B cell (primary cell): ENCODE data around the gene TNPO3. TPM values are rescaled to one million over a fixed set of nuclear protein-coding genes. Genes with fewer than 3 reads are reported as not detected.
A peak's percentile ranks its signal among the peaks of the same experiment; 100 is the strongest.

Experiments used
- ATAC-seq: fragments of 200-7000 bp; cut with Tn5 transposase; one replicate; pipeline ENCODE4 v1.10.0; 2021; ENCODE audit warnings: low read depth, mild to moderate bottlenecking, moderate number of reproducible peaks, moderate library complexity
- CTCF ChIA-PET: fragments of 350-600 bp; sonication (Branson Sonifier 250); formaldehyde crosslinking; loops from one replicate; lab custom pipeline; 2021; ENCODE audit warnings: antibody characterized with exemption, inconsistent platforms; lab: Charles Lee
- POLR2A ChIA-PET: fragments of 350-600 bp; sonication (Branson Sonifier 250); formaldehyde crosslinking; loops from one replicate; lab custom pipeline; 2021; ENCODE audit warnings: antibody characterized with exemption; lab: Charles Lee
- DNase-seq: peaks from one replicate; pipeline ENCODE4 v3.0.0; 2013
- H2AFZ ChIP-seq: 2 replicates; pipeline ENCODE4 v1.6.1; 2012; ENCODE audit warnings: mild to moderate bottlenecking, low read depth, low read length; ENCODE audit not compliant: insufficient read depth, poor library complexity, severe bottlenecking
- H3K27ac ChIP-seq, 2 donors: 1 replicate in 1 of 2; 2 replicates in 1 of 2; pipeline ENCODE4 v1.5.1; 2012 to 2013; ENCODE audit warnings: low read length in 2 of 2, mild to moderate bottlenecking in 2 of 2, moderate library complexity in 1 of 2
- H3K27me3 ChIP-seq, 4 experiments: fragments of 200-600 bp in 1 of 4; sonication (generic) in 1 of 4; replicated peaks in 1 of 4; 1 replicate in 2 of 4; 2 replicates in 2 of 4; pipeline versions ENCODE4 v1.6.1 to v1.7.0; 2013 to 2016; ENCODE audit warnings: low read length in 3 of 4, mild to moderate bottlenecking in 2 of 4, mixed read lengths in 1 of 4, moderate library complexity in 1 of 4; ENCODE audit not compliant: insufficient read depth in 4 of 4, control insufficient read depth in 3 of 4; ENCODE audit errors: control extremely low read depth in 1 of 4
- H3K36me3 ChIP-seq, 2 experiments: replicated peaks in 1 of 2; 1 replicate in 1 of 2; 2 replicates in 1 of 2; pipeline versions ENCODE4 v1.6.1 to v1.7.1; 2013; ENCODE audit warnings: low read length in 1 of 2; ENCODE audit not compliant: insufficient read depth in 2 of 2, control insufficient read depth in 1 of 2; ENCODE audit errors: control extremely low read depth in 1 of 2, extremely low read depth in 1 of 2
- H3K4me1 ChIP-seq, 2 donors: fragments of 200-600 bp in 1 of 2; sonication (generic) in 1 of 2; 1 replicate in 1 of 2; 2 replicates in 1 of 2; pipeline versions ENCODE4 v1.5.1 to v1.6.1; 2013 to 2017; ENCODE audit warnings: low read length in 2 of 2; ENCODE audit not compliant: control insufficient read depth in 2 of 2, insufficient read depth in 2 of 2
- H3K4me2 ChIP-seq: replicated peaks from 2 replicates; pipeline ENCODE3; 2012; ENCODE audit warnings: mild to moderate bottlenecking, low read depth, low read length; ENCODE audit not compliant: poor library complexity, severe bottlenecking
- H3K4me3 ChIP-seq, 5 experiments: fragments of 200-600 bp in 1 of 5; sonication (generic) in 1 of 5; 1 replicate in 3 of 5; 2 replicates in 2 of 5; pipeline versions ENCODE4 v1.5.1 to v1.7.0; 2011 to 2016; ENCODE audit warnings: low read length in 4 of 5, mild to moderate bottlenecking in 4 of 5, low read depth in 2 of 5, control low read depth in 1 of 5, moderate library complexity in 1 of 5; ENCODE audit not compliant: insufficient read depth in 1 of 5; ENCODE audit errors: control extremely low read depth in 1 of 5, extremely low read depth in 1 of 5
- H3K79me2 ChIP-seq: fragments of 200-600 bp; sonication (generic); one replicate; pipeline ENCODE4 v1.6.0; 2016; ENCODE audit warnings: low read length; ENCODE audit not compliant: control insufficient read depth, insufficient read depth
- H3K9ac ChIP-seq: fragments of 200-600 bp; sonication (generic); 2 replicates; pipeline ENCODE4 v1.6.1; 2017; ENCODE audit warnings: mild to moderate bottlenecking, low read length, moderate library complexity
- H3K9me3 ChIP-seq, 3 donors: one replicate each; pipeline versions ENCODE4 v1.6.1 to v1.7.1; 2013; ENCODE audit warnings: low read length in 2 of 3; ENCODE audit not compliant: control insufficient read depth in 2 of 3, insufficient read depth in 1 of 3; ENCODE audit errors: control extremely low read depth in 1 of 3
- H4K20me1 ChIP-seq: 2 replicates; pipeline ENCODE4 v1.6.0; 2012; ENCODE audit warnings: mild to moderate bottlenecking, low read length; ENCODE audit not compliant: insufficient read depth, control insufficient read depth, poor library complexity, severe bottlenecking
- H3K27ac Mint-ChIP-seq: one replicate; pipeline ENCODE4 v1.8.0; 2021; ENCODE audit warnings: mixed read lengths
- H3K27me3 Mint-ChIP-seq: one replicate; pipeline ENCODE4 v1.8.0; 2021; ENCODE audit warnings: mixed read lengths
- H3K4me1 Mint-ChIP-seq: one replicate; pipeline ENCODE4 v1.8.0; 2021; ENCODE audit warnings: mixed read lengths
- H3K4me3 Mint-ChIP-seq: one replicate; pipeline ENCODE4 v1.8.0; 2021; ENCODE audit warnings: mixed read lengths
- H3K9me3 Mint-ChIP-seq: one replicate; pipeline ENCODE4 v1.8.0; 2022; ENCODE audit warnings: mixed read lengths; ENCODE audit not compliant: insufficient read depth
- EZH2 ChIP-seq: IDR thresholded peaks from 2 replicates; pipeline ENCODE4 v1.6.1; 2012; ENCODE audit warnings: borderline replicate concordance, low read depth, mild to moderate bottlenecking, moderate library complexity, low read length; ENCODE audit not compliant: insufficient read depth, poor library complexity, severe bottlenecking
- WGBS: methylation state at CpG from one replicate; pipeline ENCODE4 v1.1.5; 2013; ENCODE audit warnings: missing lambda C conversion rate; ENCODE audit not compliant: insufficient coverage; 5-methylcytosine and 5-hydroxymethylcytosine counted together
- intact Hi-C: fragments of 100-400 bp; cut with micrococcal nuclease; formaldehyde crosslinking; loops from one replicate; pipeline ENCODE4 v1.10.0; 2022
- polyA plus RNA-seq: library from polyadenylated mRNA; depleted of rRNA; stranded (reverse); fragments of >200 nt; gene quantifications from 2 replicates; pipeline ENCODE4 v1.2.3, GENCODE V29; 2012
- total RNA-seq, 2 donors: library from RNA; stranded (reverse); fragments of 120-200 nt in 1 of 2; gene quantifications; 1 replicate in 1 of 2; 2 replicates in 1 of 2; pipeline versions ENCODE4 v1.2.3 to v1.2.4, GENCODE V29; 2013 to 2022
- TF ChIP-seq, protein P1 (sequence below): fragments of 200-600 bp; IDR thresholded peaks from one replicate; pipeline ENCODE4 v1.8.0; 2022; ENCODE audit warnings: antibody characterized with exemption, mild to moderate bottlenecking

TNPO3 gene
- total and polyA plus RNA-seq, 2 donors (not counting 1 experiment from before 2014, with no cell fraction given), result 19.0 to 48.3 TPM

DNA sequence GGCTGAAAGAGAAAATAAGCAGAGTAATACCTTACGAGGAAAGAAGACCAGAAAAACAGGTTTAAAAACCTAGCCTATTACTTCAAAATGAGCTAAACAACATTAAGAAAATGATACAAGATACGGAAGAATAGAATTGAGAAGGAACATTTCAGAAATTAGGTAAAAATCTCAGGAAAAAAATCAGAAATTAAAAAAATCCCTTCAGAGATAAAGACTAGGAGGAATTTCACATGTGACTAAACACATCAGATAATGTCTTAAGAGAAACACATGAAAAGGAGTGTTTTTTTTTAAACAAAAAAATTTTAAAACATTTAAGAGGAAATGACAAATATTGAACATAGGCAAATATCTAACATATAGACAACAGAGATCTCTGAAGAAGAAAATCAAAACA lies 33.3 kb downstream of the TNPO3 start:
- H3K4me2 ChIP-seq, result no peak overlapping the region
- Mint-ChIP-seq H3K27ac (no peak overlapping the region), H3K9me3 (no peaks in the 10 kb centered on the region), H3K27me3 (no peaks in the 10 kb centered on the region), H3K4me3 (no peak overlapping the region), H3K4me1 (peaks cover 42% of the 10 kb centered on the region)
- no peak for TF ChIP-seq EZH2
- ATAC-seq (no peak), DNase-seq (no peak)
- peaks cover 30% of the 10 kb centered on the region for H4K20me1 ChIP-seq
- ChIA-PET CTCF (no interaction called here), POLR2A (interaction anchor here (0.5 kb wide), 1 partner anchor 19 kb away, joined by 7 read pairs; no protein-coding TSS in a partner anchor)
- no peaks in the 10 kb centered on the region for H3K27me3 ChIP-seq
- intact Hi-C loops, result no loop called here
- no peak overlapping the region for H2AFZ ChIP-seq
- peaks cover 83% of the 10 kb centered on the region for H3K79me2 ChIP-seq
- H3K27ac ChIP-seq, result no peak overlapping the region
- H3K9ac ChIP-seq, result no peak overlapping the region
- no CpG with 5 or more reads among the region's 2 CpGs for WGBS
- H3K4me1 ChIP-seq, result peaks cover 7 to 11% of the 10 kb centered on the region in 2 donors
- H3K9me3 ChIP-seq, result no peaks in the 10 kb centered on the region
- no peak overlapping the region for H3K4me3 ChIP-seq
- peaks cover 1 to 21% of the 10 kb centered on the region in 2 experiments for H3K36me3 ChIP-seq

DNA sequence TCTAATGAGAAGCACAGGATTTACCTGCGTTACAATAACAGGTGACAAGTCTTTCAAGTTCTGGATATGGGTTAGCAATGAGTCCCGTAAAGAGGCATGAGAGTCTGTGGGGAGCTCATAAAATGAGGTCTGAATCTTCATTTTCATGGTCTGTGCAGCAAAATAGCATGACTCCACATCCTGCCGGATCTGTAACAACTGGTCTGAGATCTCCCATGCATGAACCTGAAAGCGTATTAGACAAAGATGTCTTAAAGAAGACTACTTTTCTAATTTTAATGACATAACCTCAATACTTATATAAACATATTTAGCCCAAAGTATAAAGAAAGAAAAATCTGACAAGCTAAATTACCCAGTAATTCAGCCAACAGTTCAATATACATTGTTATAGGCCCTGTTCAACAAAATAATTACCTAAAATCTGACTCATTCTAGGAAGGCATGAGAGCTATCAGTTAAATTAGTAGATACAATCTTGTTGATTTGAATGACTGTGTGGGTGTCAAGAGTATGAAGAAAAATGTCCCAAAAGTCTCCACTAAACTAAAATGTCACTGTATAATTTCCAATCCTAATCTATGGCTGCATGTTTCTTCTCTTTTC lies 36.9 kb downstream of the TNPO3 start:
- TF ChIP-seq, protein P1, sequence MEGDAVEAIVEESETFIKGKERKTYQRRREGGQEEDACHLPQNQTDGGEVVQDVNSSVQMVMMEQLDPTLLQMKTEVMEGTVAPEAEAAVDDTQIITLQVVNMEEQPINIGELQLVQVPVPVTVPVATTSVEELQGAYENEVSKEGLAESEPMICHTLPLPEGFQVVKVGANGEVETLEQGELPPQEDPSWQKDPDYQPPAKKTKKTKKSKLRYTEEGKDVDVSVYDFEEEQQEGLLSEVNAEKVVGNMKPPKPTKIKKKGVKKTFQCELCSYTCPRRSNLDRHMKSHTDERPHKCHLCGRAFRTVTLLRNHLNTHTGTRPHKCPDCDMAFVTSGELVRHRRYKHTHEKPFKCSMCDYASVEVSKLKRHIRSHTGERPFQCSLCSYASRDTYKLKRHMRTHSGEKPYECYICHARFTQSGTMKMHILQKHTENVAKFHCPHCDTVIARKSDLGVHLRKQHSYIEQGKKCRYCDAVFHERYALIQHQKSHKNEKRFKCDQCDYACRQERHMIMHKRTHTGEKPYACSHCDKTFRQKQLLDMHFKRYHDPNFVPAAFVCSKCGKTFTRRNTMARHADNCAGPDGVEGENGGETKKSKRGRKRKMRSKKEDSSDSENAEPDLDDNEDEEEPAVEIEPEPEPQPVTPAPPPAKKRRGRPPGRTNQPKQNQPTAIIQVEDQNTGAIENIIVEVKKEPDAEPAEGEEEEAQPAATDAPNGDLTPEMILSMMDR, result no peak
- TF ChIP-seq EZH2, result no peak
- ChIA-PET POLR2A (no interaction called here), CTCF (interaction anchor here (0.8 to 1.0 kb wide), 3 partner anchors 15 to 192 kb away, joined by 3 to 4 read pairs (median 3); no protein-coding TSS in a partner anchor)
- H3K4me1 ChIP-seq, result peaks cover 7 to 11% of the 10 kb centered on the region in 2 donors
- H3K79me2 ChIP-seq, result peaks cover 73% of the 10 kb centered on the region
- Mint-ChIP-seq H3K9me3 (no peaks in the 10 kb centered on the region), H3K4me3 (peak overlapping the region; percentile 8), H3K27ac (peak overlapping the region; percentile 74), H3K27me3 (no peaks in the 10 kb centered on the region), H3K4me1 (peaks cover 32% of the 10 kb centered on the region)
- H3K27me3 ChIP-seq, result no peaks in the 10 kb centered on the region
- peaks cover 7 to 50% of the 10 kb centered on the region in 2 experiments for H3K36me3 ChIP-seq
- 83% methylated on average over 2 of the region's 4 CpGs for WGBS
- no peak overlapping the region for H3K4me3 ChIP-seq
- DNase-seq (peak; percentile 38), ATAC-seq (peak; percentile 31)
- H3K9me3 ChIP-seq, result no peaks in the 10 kb centered on the region
- peak overlapping the region; percentile 38 to 39 for H3K27ac ChIP-seq
- peak overlapping the region; percentile 7 for H3K9ac ChIP-seq
- no peak overlapping the region for H2AFZ ChIP-seq
- intact Hi-C loops, result no loop called here
- peak overlapping the region; percentile 16 for H3K4me2 ChIP-seq
- peaks cover 5% of the 10 kb centered on the region for H4K20me1 ChIP-seq
